ENCODE data around the gene CMTM7.
"Not testable (repeated sequence)": the region's sequence is repeated elsewhere in the genome, so short reads cannot be mapped to it uniquely, and the experiment has no call there.

CMTM7 gene

GRCh38 chr3:32438596-32439344 lies 47.1 kb downstream of the CMTM7 start:
- Histone ChIP-seq H3K4me1 (no peaks in the 10 kb centered on the region), H3K79me2 (no peaks in the 10 kb centered on the region), H3K27me3 (ENCODE audit: control insufficient read depth, insufficient read depth, low read length) (no peaks in the 10 kb centered on the region), H3K9me3 (ENCODE audit: control insufficient read depth, low read length) (no peaks in the 10 kb centered on the region), H3K4me2 (ENCODE audit: low read length) (no peak overlapping the region), H3K9ac (no peak overlapping the region), H3K36me3 (ENCODE audit: control insufficient read depth, insufficient read depth, low read length) (no peaks in the 10 kb centered on the region), H3K27ac (no peak overlapping the region), H3K4me3 (ENCODE audit: low read depth, low read length) (no peak overlapping the region), H2AFZ (no peak overlapping the region)
- TF ChIP-seq, protein P1, sequence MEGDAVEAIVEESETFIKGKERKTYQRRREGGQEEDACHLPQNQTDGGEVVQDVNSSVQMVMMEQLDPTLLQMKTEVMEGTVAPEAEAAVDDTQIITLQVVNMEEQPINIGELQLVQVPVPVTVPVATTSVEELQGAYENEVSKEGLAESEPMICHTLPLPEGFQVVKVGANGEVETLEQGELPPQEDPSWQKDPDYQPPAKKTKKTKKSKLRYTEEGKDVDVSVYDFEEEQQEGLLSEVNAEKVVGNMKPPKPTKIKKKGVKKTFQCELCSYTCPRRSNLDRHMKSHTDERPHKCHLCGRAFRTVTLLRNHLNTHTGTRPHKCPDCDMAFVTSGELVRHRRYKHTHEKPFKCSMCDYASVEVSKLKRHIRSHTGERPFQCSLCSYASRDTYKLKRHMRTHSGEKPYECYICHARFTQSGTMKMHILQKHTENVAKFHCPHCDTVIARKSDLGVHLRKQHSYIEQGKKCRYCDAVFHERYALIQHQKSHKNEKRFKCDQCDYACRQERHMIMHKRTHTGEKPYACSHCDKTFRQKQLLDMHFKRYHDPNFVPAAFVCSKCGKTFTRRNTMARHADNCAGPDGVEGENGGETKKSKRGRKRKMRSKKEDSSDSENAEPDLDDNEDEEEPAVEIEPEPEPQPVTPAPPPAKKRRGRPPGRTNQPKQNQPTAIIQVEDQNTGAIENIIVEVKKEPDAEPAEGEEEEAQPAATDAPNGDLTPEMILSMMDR (IDR thresholded peaks at IDR 0.05) = no peak

- H3K4me2 ChIP-seq (ENCODE audit: low read length); H3K27me3 ChIP-seq (ENCODE audit: control insufficient read depth, insufficient read depth, low read length); H3K27ac ChIP-seq; H3K9ac ChIP-seq; H3K36me3 ChIP-seq (ENCODE audit: control insufficient read depth, insufficient read depth, low read length); H3K9me3 ChIP-seq (ENCODE audit: control insufficient read depth, low read length); H2AFZ ChIP-seq; H3K4me1 ChIP-seq; H3K79me2 ChIP-seq; H3K4me3 ChIP-seq (ENCODE audit: low read depth, low read length): not testable (repeated sequence)
Measured at GRCh38 chr3:32439421-32439820, 47.8 kb downstream of the CMTM7 start.

- H3K4me1 ChIP-seq = no peaks in the 10 kb centered on the region
- no peaks in the 10 kb centered on the region for H3K9me3 ChIP-seq (ENCODE audit: control insufficient read depth, low read length)
- TF ChIP-seq, protein P1 (IDR thresholded peaks at IDR 0.05) = no peak
- no peak overlapping the region for H3K4me2 ChIP-seq (ENCODE audit: low read length)
- H3K79me2 ChIP-seq = no peaks in the 10 kb centered on the region
- H3K4me3 ChIP-seq (ENCODE audit: low read depth, low read length) = no peak overlapping the region
- no peaks in the 10 kb centered on the region for H3K36me3 ChIP-seq (ENCODE audit: control insufficient read depth, insufficient read depth, low read length)
- no peak overlapping the region for H2AFZ ChIP-seq
- no peak overlapping the region for H3K27ac ChIP-seq
- no peak overlapping the region for H3K9ac ChIP-seq
- H3K27me3 ChIP-seq (ENCODE audit: control insufficient read depth, insufficient read depth, low read length) = no peaks in the 10 kb centered on the region
Measured at GRCh38 chr3:32440611-32441350, 49.1 kb downstream of the CMTM7 start.

- Histone ChIP-seq H3K4me1 (no peaks in the 10 kb centered on the region), H3K4me3 (ENCODE audit: low read depth, low read length) (no peak overlapping the region), H3K27me3 (ENCODE audit: control insufficient read depth, insufficient read depth, low read length) (no peaks in the 10 kb centered on the region), H3K36me3 (ENCODE audit: control insufficient read depth, insufficient read depth, low read length) (no peaks in the 10 kb centered on the region), H3K9me3 (ENCODE audit: control insufficient read depth, low read length) (no peaks in the 10 kb centered on the region), H3K79me2 (no peaks in the 10 kb centered on the region), H3K9ac (no peak overlapping the region), H2AFZ (no peak overlapping the region), H3K27ac (no peak overlapping the region), H3K4me2 (ENCODE audit: low read length) (no peak overlapping the region)
- TF ChIP-seq, protein P1 (IDR thresholded peaks at IDR 0.05) = no peak
Measured at GRCh38 chr3:32442766-32443165, 51.1 kb downstream of the CMTM7 start.

GRCh38 chr3:32443478-32443877 lies 51.8 kb downstream of the CMTM7 start:
- no peaks in the 10 kb centered on the region for H3K4me1 ChIP-seq
- TF ChIP-seq, protein P1 (IDR thresholded peaks at IDR 0.05) = no peak
- no peak overlapping the region for H3K9ac ChIP-seq
- H3K27me3 ChIP-seq (ENCODE audit: control insufficient read depth, insufficient read depth, low read length) = no peaks in the 10 kb centered on the region
- H3K4me3 ChIP-seq (ENCODE audit: low read depth, low read length) = no peak overlapping the region
- H3K27ac ChIP-seq = no peak overlapping the region
- H3K9me3 ChIP-seq (ENCODE audit: control insufficient read depth, low read length) = no peaks in the 10 kb centered on the region
- no peaks in the 10 kb centered on the region for H3K79me2 ChIP-seq
- no peak overlapping the region for H2AFZ ChIP-seq
- no peak overlapping the region for H3K4me2 ChIP-seq (ENCODE audit: low read length)
- H3K36me3 ChIP-seq (ENCODE audit: control insufficient read depth, insufficient read depth, low read length) = no peaks in the 10 kb centered on the region
